ENCODE data around the gene ARHGAP18. TPM values are rescaled to one million over a fixed set of nuclear protein-coding genes. Genes with fewer than 3 reads are reported as not detected.
A peak's percentile ranks its signal among the peaks of the same experiment; 100 is the strongest.

The ARHGAP18 gene
- total and polyA plus RNA-seq, 2 experiments from 2014 or later: 4.3 to 5.0 TPM

- Histone ChIP-seq H3F3A (replicated peaks; ENCODE audit: low read depth) (no peaks in the 10 kb centered on the region), H3K4me3 (no peak overlapping the region), H3K27ac (ENCODE audit: low read depth) (no peak overlapping the region), H3K36me3 (ENCODE audit: insufficient read depth) (no peaks in the 10 kb centered on the region), H2AFZ (no peak overlapping the region), H4K20me1 (replicated peaks; ENCODE audit: insufficient read depth) (no peaks in the 10 kb centered on the region), H3K79me2 (replicated peaks; ENCODE audit: insufficient read depth) (no peaks in the 10 kb centered on the region), H3K9me2 (ENCODE audit: insufficient read depth) (no peaks in the 10 kb centered on the region), H3K27me3 (ENCODE audit: insufficient read depth) (no peaks in the 10 kb centered on the region), H3K4me2 (no peak overlapping the region), H3K4me1 (ENCODE audit: insufficient read depth) (0 out of 2 replicates have a peak, but pooled peaks cover 5% of the 10 kb centered on the region)
- Mint-ChIP-seq H3K36me3 (ENCODE audit: low read depth) (no peaks in the 10 kb centered on the region), H3K27me3 (ENCODE audit: insufficient read depth, low read depth, poor library complexity) (peaks cover 2% of the 10 kb centered on the region), H3K9me3 (no peaks in the 10 kb centered on the region), H3K27ac (peak overlapping the region; percentile 10; the same call in 1 of the 2 replicates), H3K4me1 (peaks cover 10% of the 10 kb centered on the region; the same call in 2 of the 3 replicates), H3K4me3 (no peak overlapping the region)
- TF ChIP-seq, protein P1, sequence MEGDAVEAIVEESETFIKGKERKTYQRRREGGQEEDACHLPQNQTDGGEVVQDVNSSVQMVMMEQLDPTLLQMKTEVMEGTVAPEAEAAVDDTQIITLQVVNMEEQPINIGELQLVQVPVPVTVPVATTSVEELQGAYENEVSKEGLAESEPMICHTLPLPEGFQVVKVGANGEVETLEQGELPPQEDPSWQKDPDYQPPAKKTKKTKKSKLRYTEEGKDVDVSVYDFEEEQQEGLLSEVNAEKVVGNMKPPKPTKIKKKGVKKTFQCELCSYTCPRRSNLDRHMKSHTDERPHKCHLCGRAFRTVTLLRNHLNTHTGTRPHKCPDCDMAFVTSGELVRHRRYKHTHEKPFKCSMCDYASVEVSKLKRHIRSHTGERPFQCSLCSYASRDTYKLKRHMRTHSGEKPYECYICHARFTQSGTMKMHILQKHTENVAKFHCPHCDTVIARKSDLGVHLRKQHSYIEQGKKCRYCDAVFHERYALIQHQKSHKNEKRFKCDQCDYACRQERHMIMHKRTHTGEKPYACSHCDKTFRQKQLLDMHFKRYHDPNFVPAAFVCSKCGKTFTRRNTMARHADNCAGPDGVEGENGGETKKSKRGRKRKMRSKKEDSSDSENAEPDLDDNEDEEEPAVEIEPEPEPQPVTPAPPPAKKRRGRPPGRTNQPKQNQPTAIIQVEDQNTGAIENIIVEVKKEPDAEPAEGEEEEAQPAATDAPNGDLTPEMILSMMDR (conservative IDR thresholded peaks at IDR 0.05; ENCODE audit: low read depth in 2 of 2): no peak
- TF ChIP-seq POLR2AphosphoS5 (IDR thresholded peaks at IDR 0.05; ENCODE audit: low read depth) (no peak), NANOG (IDR thresholded peaks at IDR 0.05; ENCODE audit: borderline replicate concordance) (no peak), EZH2 (IDR thresholded peaks at IDR 0.05; ENCODE audit: low read depth, unreplicated experiment) (no peak), STAT1 (IDR thresholded peaks at IDR 0.05; ENCODE audit: unreplicated experiment) (no peak), ZNF331 (CRISPR knock-in tag; IDR thresholded peaks at IDR 0.05; ENCODE audit: low read depth) (no peak), ZNF114 (CRISPR knock-in tag; IDR thresholded peaks at IDR 0.05) (no peak), EZH2phosphoT487 (IDR thresholded peaks at IDR 0.05; ENCODE audit: unreplicated experiment) (no peak), JUNB (IDR thresholded peaks at IDR 0.05; ENCODE audit: unreplicated experiment) (no peak), ETS1 (IDR thresholded peaks at IDR 0.05) (no peak), CREB1 (CRISPR knock-in tag; IDR thresholded peaks at IDR 0.05; ENCODE audit: low read depth) (no peak)
- TF ChIP-seq, protein P2, sequence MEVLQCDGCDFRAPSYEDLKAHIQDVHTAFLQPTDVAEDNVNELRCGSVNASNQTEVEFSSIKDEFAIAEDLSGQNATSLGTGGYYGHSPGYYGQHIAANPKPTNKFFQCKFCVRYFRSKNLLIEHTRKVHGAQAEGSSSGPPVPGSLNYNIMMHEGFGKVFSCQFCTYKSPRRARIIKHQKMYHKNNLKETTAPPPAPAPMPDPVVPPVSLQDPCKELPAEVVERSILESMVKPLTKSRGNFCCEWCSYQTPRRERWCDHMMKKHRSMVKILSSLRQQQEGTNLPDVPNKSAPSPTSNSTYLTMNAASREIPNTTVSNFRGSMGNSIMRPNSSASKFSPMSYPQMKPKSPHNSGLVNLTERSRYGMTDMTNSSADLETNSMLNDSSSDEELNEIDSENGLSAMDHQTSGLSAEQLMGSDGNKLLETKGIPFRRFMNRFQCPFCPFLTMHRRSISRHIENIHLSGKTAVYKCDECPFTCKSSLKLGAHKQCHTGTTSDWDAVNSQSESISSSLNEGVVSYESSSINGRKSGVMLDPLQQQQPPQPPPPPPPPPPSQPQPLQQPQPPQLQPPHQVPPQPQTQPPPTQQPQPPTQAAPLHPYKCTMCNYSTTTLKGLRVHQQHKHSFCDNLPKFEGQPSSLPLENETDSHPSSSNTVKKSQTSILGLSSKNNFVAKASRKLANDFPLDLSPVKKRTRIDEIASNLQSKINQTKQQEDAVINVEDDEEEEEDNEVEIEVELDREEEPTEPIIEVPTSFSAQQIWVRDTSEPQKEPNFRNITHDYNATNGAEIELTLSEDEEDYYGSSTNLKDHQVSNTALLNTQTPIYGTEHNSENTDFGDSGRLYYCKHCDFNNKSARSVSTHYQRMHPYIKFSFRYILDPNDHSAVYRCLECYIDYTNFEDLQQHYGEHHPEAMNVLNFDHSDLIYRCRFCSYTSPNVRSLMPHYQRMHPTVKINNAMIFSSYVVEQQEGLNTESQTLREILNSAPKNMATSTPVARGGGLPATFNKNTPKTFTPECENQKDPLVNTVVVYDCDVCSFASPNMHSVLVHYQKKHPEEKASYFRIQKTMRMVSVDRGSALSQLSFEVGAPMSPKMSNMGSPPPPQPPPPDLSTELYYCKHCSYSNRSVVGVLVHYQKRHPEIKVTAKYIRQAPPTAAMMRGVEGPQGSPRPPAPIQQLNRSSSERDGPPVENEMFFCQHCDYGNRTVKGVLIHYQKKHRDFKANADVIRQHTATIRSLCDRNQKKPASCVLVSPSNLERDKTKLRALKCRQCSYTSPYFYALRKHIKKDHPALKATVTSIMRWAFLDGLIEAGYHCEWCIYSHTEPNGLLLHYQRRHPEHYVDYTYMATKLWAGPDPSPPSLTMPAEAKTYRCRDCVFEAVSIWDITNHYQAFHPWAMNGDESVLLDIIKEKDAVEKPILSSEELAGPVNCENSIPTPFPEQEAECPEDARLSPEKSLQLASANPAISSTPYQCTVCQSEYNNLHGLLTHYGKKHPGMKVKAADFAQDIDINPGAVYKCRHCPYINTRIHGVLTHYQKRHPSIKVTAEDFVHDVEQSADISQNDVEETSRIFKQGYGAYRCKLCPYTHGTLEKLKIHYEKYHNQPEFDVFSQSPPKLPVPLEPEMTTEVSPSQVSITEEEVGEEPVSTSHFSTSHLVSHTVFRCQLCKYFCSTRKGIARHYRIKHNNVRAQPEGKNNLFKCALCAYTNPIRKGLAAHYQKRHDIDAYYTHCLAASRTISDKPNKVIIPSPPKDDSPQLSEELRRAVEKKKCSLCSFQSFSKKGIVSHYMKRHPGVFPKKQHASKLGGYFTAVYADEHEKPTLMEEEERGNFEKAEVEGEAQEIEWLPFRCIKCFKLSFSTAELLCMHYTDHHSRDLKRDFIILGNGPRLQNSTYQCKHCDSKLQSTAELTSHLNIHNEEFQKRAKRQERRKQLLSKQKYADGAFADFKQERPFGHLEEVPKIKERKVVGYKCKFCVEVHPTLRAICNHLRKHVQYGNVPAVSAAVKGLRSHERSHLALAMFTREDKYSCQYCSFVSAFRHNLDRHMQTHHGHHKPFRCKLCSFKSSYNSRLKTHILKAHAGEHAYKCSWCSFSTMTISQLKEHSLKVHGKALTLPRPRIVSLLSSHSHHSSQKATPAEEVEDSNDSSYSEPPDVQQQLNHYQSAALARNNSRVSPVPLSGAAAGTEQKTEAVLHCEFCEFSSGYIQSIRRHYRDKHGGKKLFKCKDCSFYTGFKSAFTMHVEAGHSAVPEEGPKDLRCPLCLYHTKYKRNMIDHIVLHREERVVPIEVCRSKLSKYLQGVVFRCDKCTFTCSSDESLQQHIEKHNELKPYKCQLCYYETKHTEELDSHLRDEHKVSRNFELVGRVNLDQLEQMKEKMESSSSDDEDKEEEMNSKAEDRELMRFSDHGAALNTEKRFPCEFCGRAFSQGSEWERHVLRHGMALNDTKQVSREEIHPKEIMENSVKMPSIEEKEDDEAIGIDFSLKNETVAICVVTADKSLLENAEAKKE (CRISPR knock-in tag; IDR thresholded peaks at IDR 0.05): no peak
- TF ChIP-seq, protein P3, sequence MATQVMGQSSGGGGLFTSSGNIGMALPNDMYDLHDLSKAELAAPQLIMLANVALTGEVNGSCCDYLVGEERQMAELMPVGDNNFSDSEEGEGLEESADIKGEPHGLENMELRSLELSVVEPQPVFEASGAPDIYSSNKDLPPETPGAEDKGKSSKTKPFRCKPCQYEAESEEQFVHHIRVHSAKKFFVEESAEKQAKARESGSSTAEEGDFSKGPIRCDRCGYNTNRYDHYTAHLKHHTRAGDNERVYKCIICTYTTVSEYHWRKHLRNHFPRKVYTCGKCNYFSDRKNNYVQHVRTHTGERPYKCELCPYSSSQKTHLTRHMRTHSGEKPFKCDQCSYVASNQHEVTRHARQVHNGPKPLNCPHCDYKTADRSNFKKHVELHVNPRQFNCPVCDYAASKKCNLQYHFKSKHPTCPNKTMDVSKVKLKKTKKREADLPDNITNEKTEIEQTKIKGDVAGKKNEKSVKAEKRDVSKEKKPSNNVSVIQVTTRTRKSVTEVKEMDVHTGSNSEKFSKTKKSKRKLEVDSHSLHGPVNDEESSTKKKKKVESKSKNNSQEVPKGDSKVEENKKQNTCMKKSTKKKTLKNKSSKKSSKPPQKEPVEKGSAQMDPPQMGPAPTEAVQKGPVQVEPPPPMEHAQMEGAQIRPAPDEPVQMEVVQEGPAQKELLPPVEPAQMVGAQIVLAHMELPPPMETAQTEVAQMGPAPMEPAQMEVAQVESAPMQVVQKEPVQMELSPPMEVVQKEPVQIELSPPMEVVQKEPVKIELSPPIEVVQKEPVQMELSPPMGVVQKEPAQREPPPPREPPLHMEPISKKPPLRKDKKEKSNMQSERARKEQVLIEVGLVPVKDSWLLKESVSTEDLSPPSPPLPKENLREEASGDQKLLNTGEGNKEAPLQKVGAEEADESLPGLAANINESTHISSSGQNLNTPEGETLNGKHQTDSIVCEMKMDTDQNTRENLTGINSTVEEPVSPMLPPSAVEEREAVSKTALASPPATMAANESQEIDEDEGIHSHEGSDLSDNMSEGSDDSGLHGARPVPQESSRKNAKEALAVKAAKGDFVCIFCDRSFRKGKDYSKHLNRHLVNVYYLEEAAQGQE (IDR thresholded peaks at IDR 0.05; ENCODE audit: unreplicated experiment): no peak
- DNase-seq (ENCODE audit: low spot score): no peak
- no peak for ATAC-seq
Observed at GRCh38 chr6:129677620-129678325, 32.2 kb downstream of the ARHGAP18 start.
